Nephron progenitor cell (in vitro differentiated cells): Measurements from ENCODE around the gene ABL2.
"Not testable (repeated sequence)": the region's sequence is repeated elsewhere in the genome, so short reads cannot be mapped to it uniquely, and the experiment has no call there.

ENCODE experiments used
- DNase-seq: peaks from one replicate; pipeline ENCODE4 v3.0.0; 2021
- H3K27ac Mint-ChIP-seq: 2 replicates; pipeline ENCODE4 v1.8.0; 2021; ENCODE audit warnings: mild to moderate bottlenecking, moderate library complexity, mixed read lengths
- H3K27me3 Mint-ChIP-seq: 2 replicates; pipeline ENCODE4 v1.8.0; 2021; ENCODE audit warnings: mild to moderate bottlenecking, low read depth, mixed read lengths; ENCODE audit not compliant: poor library complexity
- H3K36me3 Mint-ChIP-seq: 2 replicates; pipeline ENCODE4 v1.8.0; 2021; ENCODE audit warnings: low read depth, mixed read lengths
- H3K4me1 Mint-ChIP-seq: 2 replicates; pipeline ENCODE4 v1.8.0; 2021; ENCODE audit warnings: mixed read lengths
- H3K4me3 Mint-ChIP-seq: 2 replicates; pipeline ENCODE4 v1.8.0; 2021; ENCODE audit warnings: mild to moderate bottlenecking, moderate library complexity, mixed read lengths
- H3K9me3 Mint-ChIP-seq: 2 replicates; pipeline ENCODE4 v1.8.0; 2021; ENCODE audit warnings: mild to moderate bottlenecking, moderate library complexity, mixed read lengths
- CTCF ChIP-seq: fragments of 200-600 bp; sonication (generic); IDR thresholded peaks from 2 replicates; pipeline ENCODE4 v1.5.0; 2021; ENCODE audit warnings: antibody characterized with exemption

Gene ABL2

DNA sequence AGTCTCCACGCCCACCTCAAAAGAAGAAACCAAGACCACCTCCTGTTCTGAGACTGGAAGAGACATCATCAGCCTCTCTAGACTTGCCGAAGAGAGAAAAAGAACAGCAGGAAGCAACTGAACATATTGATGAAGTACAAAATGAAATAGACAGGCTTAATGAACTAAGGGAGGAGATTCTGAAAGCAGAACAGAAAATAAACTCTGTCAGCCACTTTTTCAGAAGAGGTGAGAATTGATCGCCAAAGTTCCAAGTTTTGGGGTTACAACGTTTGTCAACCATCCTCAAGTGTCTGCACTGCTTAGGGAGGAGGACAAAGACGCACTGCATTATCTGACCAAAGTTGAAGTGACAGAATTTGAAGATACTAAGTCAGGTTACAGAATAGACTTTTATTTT is 45.6 kb downstream of the ABL2 start:
- peaks cover 19% of the 10 kb centered on the region for H3K36me3 Mint-ChIP-seq
- no peak for TF ChIP-seq CTCF
- no peaks in the 10 kb centered on the region for H3K27me3 Mint-ChIP-seq

GRCh38 chr1:179178950-179179349 is 50.5 kb downstream of the ABL2 start:
- no peak overlapping the region for H3K4me3 Mint-ChIP-seq
- H3K4me1 Mint-ChIP-seq: no peaks in the 10 kb centered on the region
- DNase-seq: no peak
- no peaks in the 10 kb centered on the region for H3K27me3 Mint-ChIP-seq
- peaks cover 5% of the 10 kb centered on the region for H3K36me3 Mint-ChIP-seq
- no peak overlapping the region for H3K27ac Mint-ChIP-seq
- H3K9me3 Mint-ChIP-seq: no peaks in the 10 kb centered on the region
- TF ChIP-seq CTCF: no peak

More for the DNA sequence above, 45.6 kb downstream of the ABL2 start:
- Mint-ChIP-seq H3K9me3 (no peaks in the 10 kb centered on the region), H3K27ac (no peak overlapping the region), H3K4me1 (no peaks in the 10 kb centered on the region), H3K4me3 (no peak overlapping the region)
- no peak for DNase-seq

GRCh38 chr1:179178183-179178582 is 51.3 kb downstream of the ABL2 start:
- no peak overlapping the region for H3K27ac Mint-ChIP-seq
- no peaks in the 10 kb centered on the region for H3K27me3 Mint-ChIP-seq
- no peak for TF ChIP-seq CTCF

GRCh38 chr1:179177615-179178014 is 51.9 kb downstream of the ABL2 start:
- H3K27me3 Mint-ChIP-seq: no peaks in the 10 kb centered on the region
- TF ChIP-seq CTCF: no peak

More at GRCh38 chr1:179178183-179178582, 51.3 kb downstream of the ABL2 start:
- DNase-seq: no peak
- no peak overlapping the region for H3K4me3 Mint-ChIP-seq
- no peaks in the 10 kb centered on the region for H3K4me1 Mint-ChIP-seq
- no peaks in the 10 kb centered on the region for H3K9me3 Mint-ChIP-seq
- H3K36me3 Mint-ChIP-seq: peaks cover 5% of the 10 kb centered on the region

GRCh38 chr1:179177182-179177581 is 52.3 kb downstream of the ABL2 start:
- Mint-ChIP-seq H3K27me3 (no peaks in the 10 kb centered on the region), H3K36me3 (peaks cover 5% of the 10 kb centered on the region), H3K4me1 (no peaks in the 10 kb centered on the region), H3K9me3 (no peaks in the 10 kb centered on the region), H3K4me3 (no peak overlapping the region), H3K27ac (no peak overlapping the region)
- TF ChIP-seq CTCF: no peak
- no peak for DNase-seq

More at GRCh38 chr1:179177615-179178014, 51.9 kb downstream of the ABL2 start:
- no peak overlapping the region for H3K4me3 Mint-ChIP-seq
- no peaks in the 10 kb centered on the region for H3K9me3 Mint-ChIP-seq
- no peak overlapping the region for H3K27ac Mint-ChIP-seq
- H3K36me3 Mint-ChIP-seq: peaks cover 5% of the 10 kb centered on the region
- H3K4me1 Mint-ChIP-seq: no peaks in the 10 kb centered on the region
- DNase-seq: no peak

- Mint-ChIP-seq H3K27me3 (no peaks in the 10 kb centered on the region), H3K36me3 (peaks cover 5% of the 10 kb centered on the region), H3K27ac (peak overlapping the region; percentile 69), H3K9me3 (no peaks in the 10 kb centered on the region), H3K4me1 (no peaks in the 10 kb centered on the region), H3K4me3 (no peak overlapping the region)
- no peak for DNase-seq
- no peak for TF ChIP-seq CTCF
Measured at GRCh38 chr1:179175011-179175841, 54.3 kb downstream of the ABL2 start.

DNA sequence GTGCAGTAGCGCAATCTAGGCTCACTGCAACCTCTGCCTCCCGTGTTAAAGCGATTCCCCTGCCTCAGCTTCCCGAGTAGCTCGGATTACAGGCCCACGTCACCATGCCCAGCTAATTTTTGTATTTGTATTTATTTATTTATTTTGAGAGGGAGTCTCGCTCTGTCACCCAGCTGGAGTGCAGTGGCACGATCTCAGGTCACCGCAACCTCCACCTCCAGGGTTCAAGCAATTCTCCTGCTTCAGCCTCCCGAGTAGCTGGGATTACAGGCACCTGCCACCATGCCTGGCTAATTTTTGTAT is 59.1 kb downstream of the ABL2 start:
- H3K9me3 Mint-ChIP-seq, H3K4me1 Mint-ChIP-seq, DNase-seq, H3K4me3 Mint-ChIP-seq, H3K27ac Mint-ChIP-seq, H3K36me3 Mint-ChIP-seq, H3K27me3 Mint-ChIP-seq: not testable (repeated sequence)
